ENCODE measurements around the gene FRY. TPM values are rescaled to one million over a fixed set of nuclear protein-coding genes. Genes with fewer than 3 reads are reported as not detected.

The FRY gene
- total and polyA plus RNA-seq, 2 of the 13 experiments (the other 11 are each of a cell fraction or from before 2014, with no cell fraction given): 8.2 to 13.1 TPM

DNA sequence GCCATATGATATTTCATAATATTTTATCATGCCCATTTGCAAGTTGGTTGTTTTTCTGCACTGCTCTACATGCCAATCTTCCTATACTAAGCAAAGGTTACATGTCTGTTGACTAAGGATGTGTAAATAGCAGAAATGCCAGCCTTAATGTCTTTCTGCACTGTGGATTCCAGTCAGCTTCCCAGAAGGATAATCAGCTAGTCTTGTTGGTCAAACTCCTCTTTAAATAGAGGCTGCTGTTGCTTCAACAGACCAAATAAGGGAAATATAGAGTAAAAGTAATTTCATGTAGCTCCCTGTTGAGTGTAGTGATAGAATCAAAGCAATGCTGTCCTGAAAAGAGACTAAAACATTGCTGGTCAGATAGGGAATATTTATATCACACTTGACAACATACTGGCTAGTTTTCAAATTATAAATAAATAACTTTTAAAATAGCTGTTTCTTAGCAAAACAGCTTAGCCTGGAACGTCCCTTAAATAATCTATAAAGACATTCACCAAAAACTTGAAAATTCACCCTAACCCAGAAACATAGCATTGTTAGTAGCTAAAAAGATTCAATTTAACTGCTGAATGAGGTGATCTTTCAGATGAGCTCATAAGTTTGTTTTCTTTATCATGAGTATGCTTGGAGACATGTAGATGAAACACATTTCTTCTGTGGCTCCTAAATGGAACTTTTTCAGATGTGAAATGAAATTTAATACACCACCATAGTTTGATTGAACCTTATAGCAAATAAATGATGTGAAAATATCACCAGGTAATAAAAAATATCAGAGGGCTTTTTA lies 56.6 kb downstream of the FRY start (continued):
- TF ChIP-seq ZBTB33 (CRISPR knock-in tag; IDR thresholded peaks at IDR 0.05): no peak
- no peak for TF ChIP-seq TBL1XR1 (IDR thresholded peaks at IDR 0.05; ENCODE audit: borderline replicate concordance, low read length, partially characterized antibody)
- no peak for TF ChIP-seq ZBTB34 (CRISPR knock-in tag; IDR thresholded peaks at IDR 0.05)
- no peak for TF ChIP-seq TEF (CRISPR knock-in tag; IDR thresholded peaks at IDR 0.05)
- TF ChIP-seq SMARCC2 (IDR thresholded peaks at IDR 0.05): no peak
- no peak for TF ChIP-seq ZNF251 (CRISPR knock-in tag; IDR thresholded peaks at IDR 0.05)
- TF ChIP-seq, protein P1, sequence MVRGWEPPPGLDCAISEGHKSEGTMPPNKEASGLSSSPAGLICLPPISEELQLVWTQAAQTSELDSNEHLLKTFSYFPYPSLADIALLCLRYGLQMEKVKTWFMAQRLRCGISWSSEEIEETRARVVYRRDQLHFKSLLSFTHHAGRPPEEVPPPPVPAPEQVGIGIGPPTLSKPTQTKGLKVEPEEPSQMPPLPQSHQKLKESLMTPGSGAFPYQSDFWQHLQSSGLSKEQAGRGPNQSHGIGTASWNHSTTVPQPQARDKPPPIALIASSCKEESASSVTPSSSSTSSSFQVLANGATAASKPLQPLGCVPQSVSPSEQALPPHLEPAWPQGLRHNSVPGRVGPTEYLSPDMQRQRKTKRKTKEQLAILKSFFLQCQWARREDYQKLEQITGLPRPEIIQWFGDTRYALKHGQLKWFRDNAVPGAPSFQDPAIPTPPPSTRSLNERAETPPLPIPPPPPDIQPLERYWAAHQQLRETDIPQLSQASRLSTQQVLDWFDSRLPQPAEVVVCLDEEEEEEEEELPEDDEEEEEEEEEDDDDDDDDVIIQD (CRISPR knock-in tag; IDR thresholded peaks at IDR 0.05; ENCODE audit: low read depth): no peak
- TF ChIP-seq HIC2 (CRISPR knock-in tag; IDR thresholded peaks at IDR 0.05; ENCODE audit: low read depth): peak; percentile 88
- TF ChIP-seq GFI1 (CRISPR knock-in tag; IDR thresholded peaks at IDR 0.05; ENCODE audit: borderline replicate concordance): no peak
- no peak for TF ChIP-seq ARHGAP35 (CRISPR knock-in tag; IDR thresholded peaks at IDR 0.05; ENCODE audit: borderline replicate concordance)
- TF ChIP-seq HES4 (CRISPR knock-in tag; IDR thresholded peaks at IDR 0.05; ENCODE audit: borderline replicate concordance): no peak
- TF ChIP-seq MEF2D (CRISPR knock-in tag; IDR thresholded peaks at IDR 0.05): no peak
- no peak for TF ChIP-seq ZNF326 (CRISPR knock-in tag; IDR thresholded peaks at IDR 0.05; ENCODE audit: borderline replicate concordance)
- TF ChIP-seq DRAP1 (CRISPR knock-in tag; IDR thresholded peaks at IDR 0.05): no peak
- TF ChIP-seq DR1 (CRISPR knock-in tag; IDR thresholded peaks at IDR 0.05): no peak
- TF ChIP-seq TAF15 (IDR thresholded peaks at IDR 0.05; ENCODE audit: low read depth, low read length, poor library complexity, severe bottlenecking): no peak
- peak; percentile 57; the same call in 1 of the 2 replicates for TF ChIP-seq HMG20A (CRISPR knock-in tag; IDR thresholded peaks at IDR 0.05; ENCODE audit: borderline replicate concordance)
- no peak for TF ChIP-seq ZNF550 (CRISPR knock-in tag; IDR thresholded peaks at IDR 0.05; ENCODE audit: borderline replicate concordance)
- TF ChIP-seq E2F2 (CRISPR knock-in tag; IDR thresholded peaks at IDR 0.05; ENCODE audit: borderline replicate concordance): no peak
- no peak for TF ChIP-seq ZNF780A (CRISPR knock-in tag; IDR thresholded peaks at IDR 0.05)

Data from HepG2 (cell line).